Hepatocyte (in vitro differentiated cells): ENCODE results near the gene OR6X1.

Source experiments
- CTCF ChIP-seq: fragments of 200-600 bp; sonication (generic); IDR thresholded peaks from 2 replicates; pipeline ENCODE4 v1.5.1; 2016; ENCODE audit warnings: antibody characterized with exemption, mild to moderate bottlenecking; ENCODE audit not compliant: poor library complexity
- EZH2 ChIP-seq: fragments of 200-600 bp; sonication (generic); IDR thresholded peaks from 2 replicates; pipeline ENCODE4 v1.6.1; 2016; ENCODE audit warnings: antibody characterized with exemption, mild to moderate bottlenecking, borderline replicate concordance
- EZH2phosphoT487 ChIP-seq: fragments of 200-600 bp; sonication (generic); IDR thresholded peaks from one replicate; pipeline ENCODE4 v1.6.1; 2018; ENCODE audit warnings: antibody characterized with exemption, mild to moderate bottlenecking, low read depth, moderate library complexity; ENCODE audit not compliant: unreplicated experiment, severe bottlenecking

GRCh38 chr11:123760894-123761293, 6.6 kb upstream of the OR6X1 start:
- TF ChIP-seq CTCF: no peak
- no peak for TF ChIP-seq EZH2phosphoT487
- no peak for TF ChIP-seq EZH2
